GM13976 (cell line): ENCODE measurements around the gene GRIK3.

Experiments
- DNase-seq: peaks from one replicate; pipeline ENCODE4 v3.0.0; 2012; ENCODE audit warnings: low spot score
- in situ Hi-C: fragments of 300-500 bp; cut with MboI; formaldehyde crosslinking; loops from one replicate; pipeline ENCODE4 v1.12.0; 2022; ENCODE audit warnings: low sequenced_read_pairs, mixed read lengths, inconsistent platforms; ENCODE audit not compliant: unreplicated experiment
- TF ChIP-seq, protein P1 (sequence below): IDR thresholded peaks from 2 replicates; pipeline ENCODE4 v1.5.1; 2012; ENCODE audit warnings: borderline replicate concordance, mild to moderate bottlenecking; ENCODE audit not compliant: insufficient read depth; ENCODE audit errors: extremely low read depth, missing control alignments, control extremely low read depth

The GRIK3 gene

DNA sequence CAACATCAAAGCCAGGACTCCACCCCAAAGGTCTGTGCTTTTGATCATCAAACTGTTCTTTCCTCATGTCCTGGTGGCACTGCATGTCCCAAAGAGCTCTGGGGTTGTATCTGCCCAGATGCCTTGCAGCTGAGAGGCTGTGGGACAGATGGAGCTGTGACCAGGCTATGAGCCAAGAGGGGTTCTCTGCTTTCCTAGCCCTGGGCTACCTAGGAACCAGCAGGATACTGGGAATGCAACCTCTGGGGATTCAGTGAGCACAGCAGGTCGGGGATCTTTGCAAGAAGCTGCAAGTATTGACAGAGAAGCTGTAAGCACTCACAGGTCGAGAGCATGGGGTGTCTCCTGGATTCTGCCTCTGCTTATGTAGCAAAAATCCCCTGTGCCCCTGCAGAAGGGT, 186.6 kb downstream of the GRIK3 start:
- in situ Hi-C loops: no loop called here
- no peak for DNase-seq
- TF ChIP-seq, protein P1, sequence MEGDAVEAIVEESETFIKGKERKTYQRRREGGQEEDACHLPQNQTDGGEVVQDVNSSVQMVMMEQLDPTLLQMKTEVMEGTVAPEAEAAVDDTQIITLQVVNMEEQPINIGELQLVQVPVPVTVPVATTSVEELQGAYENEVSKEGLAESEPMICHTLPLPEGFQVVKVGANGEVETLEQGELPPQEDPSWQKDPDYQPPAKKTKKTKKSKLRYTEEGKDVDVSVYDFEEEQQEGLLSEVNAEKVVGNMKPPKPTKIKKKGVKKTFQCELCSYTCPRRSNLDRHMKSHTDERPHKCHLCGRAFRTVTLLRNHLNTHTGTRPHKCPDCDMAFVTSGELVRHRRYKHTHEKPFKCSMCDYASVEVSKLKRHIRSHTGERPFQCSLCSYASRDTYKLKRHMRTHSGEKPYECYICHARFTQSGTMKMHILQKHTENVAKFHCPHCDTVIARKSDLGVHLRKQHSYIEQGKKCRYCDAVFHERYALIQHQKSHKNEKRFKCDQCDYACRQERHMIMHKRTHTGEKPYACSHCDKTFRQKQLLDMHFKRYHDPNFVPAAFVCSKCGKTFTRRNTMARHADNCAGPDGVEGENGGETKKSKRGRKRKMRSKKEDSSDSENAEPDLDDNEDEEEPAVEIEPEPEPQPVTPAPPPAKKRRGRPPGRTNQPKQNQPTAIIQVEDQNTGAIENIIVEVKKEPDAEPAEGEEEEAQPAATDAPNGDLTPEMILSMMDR: no peak

DNA sequence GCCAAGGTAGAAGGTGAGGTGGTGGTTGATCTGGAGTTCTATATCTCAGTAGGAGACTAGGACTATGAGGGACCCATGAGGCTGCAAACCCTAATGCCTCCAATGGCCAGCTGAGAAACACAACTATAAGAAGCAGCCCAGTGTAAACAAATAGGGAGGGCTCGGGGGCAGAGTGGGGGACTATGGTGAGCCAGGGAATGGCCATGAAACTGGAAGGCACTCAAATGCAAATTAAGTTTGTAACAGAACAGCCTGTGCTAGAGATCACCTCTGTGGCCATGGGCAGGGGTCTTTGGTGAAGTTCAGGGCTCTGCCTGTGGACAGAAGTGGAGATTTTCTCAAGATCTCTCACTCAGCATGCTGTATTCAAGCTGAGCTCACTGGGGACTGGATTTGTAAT, 187.1 kb downstream of the GRIK3 start:
- TF ChIP-seq, protein P1: no peak
- in situ Hi-C loops: no loop called here
- no peak for DNase-seq

DNA sequence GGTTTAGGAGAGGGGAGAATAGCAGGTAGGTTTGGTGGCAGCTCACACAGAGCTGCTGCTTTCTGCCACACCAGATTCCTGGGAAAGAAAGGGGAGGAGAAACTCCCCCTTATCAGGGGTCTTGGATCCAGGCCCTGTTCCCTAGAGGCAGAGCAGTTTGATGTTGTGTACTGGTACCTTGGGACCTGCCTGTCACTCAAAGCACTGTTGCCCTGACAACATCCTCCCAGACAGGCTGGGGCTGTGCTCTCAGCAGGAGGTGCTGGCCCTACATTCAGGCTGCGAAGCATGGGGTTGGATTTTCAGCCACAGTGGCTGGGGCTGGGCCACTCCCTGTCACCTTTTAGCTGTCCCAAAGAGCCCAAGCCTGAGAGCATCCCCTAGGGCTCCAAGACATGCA, 188.0 kb downstream of the GRIK3 start:
- in situ Hi-C loops: no loop called here
- DNase-seq: no peak
- TF ChIP-seq, protein P1: no peak

DNA sequence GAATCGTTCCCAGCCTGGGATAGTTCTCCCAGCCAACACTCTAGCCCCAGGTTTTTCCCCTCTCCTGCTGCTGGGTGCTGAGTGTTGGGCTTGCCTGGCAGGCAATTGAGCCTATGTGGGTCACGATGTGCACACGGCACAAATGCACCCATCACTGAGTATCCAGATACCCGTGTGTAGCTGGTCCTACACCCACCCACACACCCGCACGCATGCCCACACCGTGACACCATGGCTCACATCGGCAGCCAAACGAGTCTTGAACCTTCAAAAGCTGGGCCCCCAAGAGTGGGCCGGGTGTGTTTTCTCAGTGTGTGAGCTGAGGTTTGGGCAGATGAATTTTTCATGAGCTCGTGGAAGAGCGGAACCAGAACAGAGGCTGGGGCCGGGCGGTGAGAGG, 188.5 kb downstream of the GRIK3 start:
- DNase-seq: no peak
- in situ Hi-C loops: no loop called here
- TF ChIP-seq, protein P1: no peak

DNA sequence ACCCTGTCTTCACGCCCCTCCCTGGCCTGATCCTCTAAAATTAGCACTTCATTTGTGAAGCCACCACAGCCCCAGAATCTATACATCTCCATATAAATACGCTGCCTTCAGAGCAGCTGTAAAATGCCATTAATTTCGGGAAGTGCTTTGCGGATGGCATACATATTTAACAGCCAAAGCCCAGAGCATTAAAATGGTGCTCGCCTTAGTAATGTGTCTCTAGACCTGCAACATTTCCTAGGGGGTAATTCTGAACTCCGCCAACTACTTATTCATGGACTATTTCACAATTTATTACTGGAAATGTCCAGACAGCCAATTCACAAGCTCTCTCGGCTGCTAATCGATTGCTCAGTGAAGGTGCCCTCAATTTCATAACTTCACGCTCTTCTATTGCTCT, 189.4 kb downstream of the GRIK3 start:
- DNase-seq: no peak
- TF ChIP-seq, protein P1: no peak
- in situ Hi-C loops: no loop called here

DNA sequence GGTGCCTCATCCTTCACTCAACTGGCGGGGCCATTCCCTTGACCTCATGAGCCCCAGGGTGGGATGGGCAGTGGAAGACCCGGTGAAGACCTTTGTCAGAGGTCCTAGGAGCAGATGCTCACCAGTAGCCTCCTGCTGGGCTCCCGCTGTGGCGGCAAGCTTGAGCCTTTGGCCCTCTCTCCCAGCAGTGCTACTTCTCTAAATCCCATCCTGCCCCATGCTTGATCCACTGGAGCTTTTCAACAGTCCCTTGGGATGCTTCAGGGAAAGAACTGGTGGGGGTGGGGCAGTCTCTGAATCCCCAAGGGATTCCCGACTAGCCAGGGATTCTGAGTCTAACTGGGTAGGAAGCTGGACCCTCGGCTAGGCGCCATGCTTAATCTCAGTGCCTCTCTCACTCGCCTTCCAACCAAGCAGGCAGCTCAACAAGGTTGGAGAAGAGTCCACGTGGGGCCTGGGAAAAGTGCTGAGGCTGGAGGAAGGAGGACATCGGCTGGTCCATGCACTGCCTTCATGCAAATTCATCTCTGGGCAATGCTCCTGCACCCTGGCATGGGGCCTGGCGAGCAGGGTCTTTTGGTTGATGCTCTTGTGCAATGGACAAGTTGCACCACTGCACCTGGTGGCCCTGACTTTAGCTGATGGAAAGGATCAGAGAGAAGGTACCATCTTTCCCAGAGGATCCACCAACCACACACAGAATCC, 190.3 kb downstream of the GRIK3 start:
- in situ Hi-C loops: no loop called here
- TF ChIP-seq, protein P1: no peak
- DNase-seq: no peak
